ENCODE measurements around the gene CMC2.

The CMC2 gene

DNA sequence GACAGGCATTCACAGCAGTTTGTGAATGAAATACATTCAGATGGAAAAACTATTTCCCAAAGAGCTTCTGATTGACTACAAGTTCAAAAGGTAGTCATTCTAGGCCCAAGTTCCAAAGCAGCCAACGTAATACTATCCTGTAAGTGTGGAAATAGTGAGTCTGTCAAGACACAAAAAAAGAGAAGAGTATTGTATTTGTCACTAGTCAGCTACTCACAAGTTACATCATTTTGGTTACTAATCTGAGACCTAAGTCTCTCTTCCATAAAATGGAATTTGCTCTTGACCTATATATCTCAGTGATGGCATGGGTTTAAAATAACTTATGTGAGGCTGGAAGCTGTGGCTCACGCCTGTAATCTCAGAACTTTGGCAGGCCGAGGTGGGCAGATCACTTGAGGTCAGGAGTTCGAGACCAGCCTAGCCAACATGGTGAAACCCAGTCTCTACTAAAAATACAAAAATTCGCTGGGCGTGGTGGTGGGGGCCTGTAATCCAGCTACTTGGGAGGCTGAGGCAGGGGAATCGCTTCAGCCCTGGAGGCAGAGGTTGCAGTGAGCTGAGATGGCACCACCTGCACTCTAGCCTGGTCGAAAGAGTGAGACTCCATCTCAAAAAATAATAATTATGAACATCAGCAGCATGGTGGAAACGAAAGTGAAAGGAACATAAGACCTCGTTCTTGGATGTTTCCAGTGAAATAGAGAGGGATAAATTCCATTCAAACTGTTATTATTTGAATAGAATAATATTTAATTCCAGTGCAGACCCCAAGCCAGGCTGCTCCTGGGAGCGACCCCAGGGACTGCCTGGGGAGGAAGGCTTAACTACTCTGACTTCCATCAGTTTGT is 2.9 kb downstream of the CMC2 start:
- no peak for DNase-seq

DNA sequence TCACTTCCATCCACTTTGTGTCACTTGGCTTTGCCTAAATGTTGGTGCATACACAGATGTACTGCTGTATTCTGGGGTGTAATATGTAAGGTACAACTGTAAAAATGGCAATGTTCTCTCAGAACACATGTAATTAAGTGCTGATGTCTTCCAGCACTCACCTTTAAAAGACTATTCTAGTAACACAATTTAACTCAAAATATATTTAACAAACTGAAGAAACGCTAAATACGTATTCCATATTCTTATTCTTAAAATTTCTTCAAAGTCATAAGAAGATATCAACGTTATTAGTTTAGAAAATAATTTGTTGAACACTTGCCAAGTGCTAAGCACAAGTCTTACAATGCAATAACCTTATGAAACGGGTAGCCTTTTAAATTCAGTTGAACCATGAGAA is 3.6 kb downstream of the CMC2 start:
- no peak for DNase-seq

DNA sequence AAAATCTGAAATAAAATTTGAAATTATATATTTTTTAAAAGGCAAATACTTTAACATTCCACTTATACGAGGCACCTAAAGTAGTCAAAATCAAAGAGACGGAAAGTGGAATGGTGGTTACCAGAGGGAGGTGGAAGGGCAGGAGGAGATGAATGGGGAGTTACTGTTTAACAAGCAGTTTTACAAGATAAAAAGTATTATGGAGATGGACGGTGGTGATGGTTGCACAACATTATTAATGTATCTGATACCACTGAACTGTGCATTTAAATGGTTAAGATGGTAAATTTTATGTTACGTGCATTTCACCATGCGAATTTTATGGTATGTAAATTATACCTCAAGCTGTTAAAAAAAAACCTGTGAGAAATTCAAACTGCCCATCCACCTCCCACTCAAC is 5.4 kb downstream of the CMC2 start:
- DNase-seq = no peak

DNA sequence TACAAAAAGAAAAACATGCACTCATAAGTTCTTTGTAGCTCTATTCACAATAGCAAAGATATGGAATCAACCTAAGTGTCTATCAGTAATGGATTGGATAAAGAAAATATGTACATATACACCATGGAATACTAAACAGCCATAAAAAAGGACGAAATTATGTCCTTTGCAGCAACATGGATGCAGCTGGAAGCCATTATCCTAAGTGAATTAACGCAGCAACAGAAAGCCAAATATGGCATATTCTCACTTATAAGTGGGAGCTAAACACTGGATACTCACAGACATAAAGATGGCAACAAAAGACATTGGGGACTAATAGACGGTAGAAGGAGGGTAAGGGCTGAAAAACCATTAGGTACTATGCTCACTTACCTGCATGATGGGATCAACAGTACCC is 5.8 kb downstream of the CMC2 start:
- DNase-seq = no peak

DNA sequence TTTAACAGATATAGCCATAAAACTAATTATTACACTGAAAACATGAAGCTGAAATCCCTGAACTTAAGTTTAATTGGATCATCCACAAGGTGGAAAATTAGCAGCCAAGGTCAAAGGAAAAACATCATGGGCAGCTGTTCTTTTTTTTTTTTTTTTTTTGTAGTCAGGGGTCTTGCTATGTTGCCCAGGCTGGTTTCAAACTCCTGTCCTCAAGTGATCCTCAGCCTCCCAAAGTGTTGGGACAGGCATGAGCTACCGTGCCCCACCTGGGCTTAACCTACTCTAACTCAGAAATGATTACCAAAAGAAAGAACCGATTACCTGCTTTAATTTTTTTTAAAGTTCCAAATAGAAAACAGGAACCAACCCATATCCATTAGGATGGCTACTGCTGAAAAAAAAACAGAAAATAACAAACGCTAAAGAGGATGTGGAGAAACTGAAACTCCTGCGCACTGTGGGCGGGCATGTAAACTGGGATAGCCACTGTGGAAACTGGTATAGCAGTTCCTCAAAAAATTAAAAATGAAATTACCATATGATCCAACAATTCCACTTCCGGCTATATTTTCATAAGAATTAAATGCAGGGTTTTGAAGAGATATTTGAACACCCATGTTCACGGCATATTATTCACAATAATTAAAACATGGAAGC is 8.6 kb downstream of the CMC2 start:
- DNase-seq = no peak

DNA sequence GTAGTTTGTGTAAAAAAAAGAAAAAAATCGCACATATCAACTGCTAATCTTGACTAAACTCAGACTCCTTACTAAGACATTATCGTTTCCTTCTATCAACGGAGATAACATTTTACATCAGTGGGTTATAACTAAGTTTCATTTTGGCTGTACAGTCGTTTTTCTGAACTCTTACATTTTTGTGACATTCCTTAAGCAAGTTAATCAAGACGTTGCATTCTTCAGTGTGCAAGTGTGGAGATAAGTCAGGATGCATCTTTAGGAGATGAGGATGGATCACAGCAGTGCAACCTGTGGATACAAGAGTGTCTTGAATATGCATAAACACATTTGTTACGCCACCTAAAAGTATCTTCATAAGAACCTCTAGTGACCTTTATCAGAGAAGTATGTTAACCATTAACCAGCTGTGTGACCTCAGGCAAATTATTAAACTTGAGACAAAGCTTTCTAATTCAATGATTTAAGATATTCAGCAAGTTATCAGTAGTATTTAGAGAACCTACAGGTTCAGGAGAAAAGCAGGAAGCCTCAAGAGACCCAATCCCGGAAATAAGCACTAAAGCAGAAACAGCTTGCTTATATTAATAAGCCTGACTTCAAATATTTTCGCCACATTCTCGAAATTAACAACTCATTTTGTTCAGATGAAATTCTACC is 9.4 kb downstream of the CMC2 start:
- DNase-seq = no peak

DNA sequence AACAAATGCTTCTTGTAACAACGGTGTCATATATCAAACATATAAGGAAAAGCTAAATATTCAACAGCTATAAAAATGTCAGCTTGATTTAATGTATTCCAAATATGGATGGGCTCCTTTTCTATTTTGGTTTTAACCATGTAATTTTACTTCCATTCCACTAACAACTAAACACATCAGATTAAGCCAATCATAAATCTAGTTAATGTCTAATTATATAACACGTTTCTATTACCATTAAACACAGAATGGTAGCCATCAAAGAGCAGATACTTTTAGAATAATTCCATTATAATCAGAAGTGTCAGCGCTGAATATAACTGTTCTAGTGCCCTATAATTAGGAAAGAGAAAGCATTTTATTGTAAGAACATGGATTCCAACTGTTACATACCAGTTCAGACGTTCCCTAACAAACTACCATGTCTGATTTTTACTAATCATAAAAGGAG is 10.0 kb downstream of the CMC2 start:
- DNase-seq = no peak

DNA sequence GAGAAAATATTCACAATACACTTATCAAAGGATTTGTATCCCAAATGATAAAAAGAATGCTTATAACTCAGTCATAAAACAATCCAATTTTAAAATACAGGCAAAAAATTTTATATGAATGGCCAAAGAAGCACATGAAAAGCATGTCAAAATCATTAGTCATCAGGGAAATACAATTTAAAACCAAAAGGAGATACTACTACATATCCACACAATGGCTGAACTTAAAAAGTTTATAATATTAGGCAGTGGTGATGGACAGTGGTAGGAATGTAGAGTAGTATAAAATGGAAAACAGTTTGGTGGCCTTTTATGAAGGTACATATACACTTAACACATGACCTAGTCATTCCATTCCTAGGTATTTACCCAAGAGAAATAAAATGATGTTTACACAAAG is 12.2 kb downstream of the CMC2 start:
- no peak for DNase-seq

DNA sequence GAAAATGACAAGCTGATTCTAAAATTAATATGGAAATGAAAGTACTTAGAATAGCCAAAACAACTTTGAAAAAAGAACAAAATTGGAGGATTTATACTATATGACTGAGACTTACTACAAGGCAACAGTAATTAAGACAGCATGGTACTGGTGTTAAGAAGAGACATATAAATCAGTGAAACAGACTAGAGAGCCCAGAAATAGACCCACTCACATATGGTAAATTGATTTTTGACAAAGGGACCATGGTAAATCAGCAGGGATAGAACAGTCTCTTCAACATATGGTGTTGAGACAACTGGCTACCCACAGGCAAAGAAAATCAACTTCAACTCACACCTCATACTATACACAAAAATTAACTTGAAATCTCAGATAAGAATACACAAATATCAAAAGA is 12.9 kb downstream of the CMC2 start:
- no peak for DNase-seq

DNA sequence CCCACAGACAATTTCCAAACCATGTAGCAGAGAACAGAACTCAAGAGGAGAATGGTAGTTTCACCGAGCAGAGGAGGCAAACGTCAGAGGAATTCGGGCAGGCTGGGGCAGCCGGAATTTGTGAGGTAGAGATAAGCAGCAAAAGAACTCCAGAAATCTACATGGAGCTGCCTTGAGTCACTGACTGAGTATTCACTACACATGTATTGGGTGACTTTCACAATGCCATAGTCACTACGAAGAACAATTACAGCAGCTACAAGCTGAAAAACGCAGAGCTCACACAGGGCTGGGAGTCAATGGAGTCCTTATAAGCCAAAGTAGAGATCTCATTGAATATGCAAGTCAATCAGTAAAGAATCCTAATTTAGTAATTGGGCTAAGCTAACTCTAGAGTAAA is 13.4 kb downstream of the CMC2 start:
- DNase-seq = peak in 5 of 58 donors; percentile 13 to 49 (median 16)

DNA sequence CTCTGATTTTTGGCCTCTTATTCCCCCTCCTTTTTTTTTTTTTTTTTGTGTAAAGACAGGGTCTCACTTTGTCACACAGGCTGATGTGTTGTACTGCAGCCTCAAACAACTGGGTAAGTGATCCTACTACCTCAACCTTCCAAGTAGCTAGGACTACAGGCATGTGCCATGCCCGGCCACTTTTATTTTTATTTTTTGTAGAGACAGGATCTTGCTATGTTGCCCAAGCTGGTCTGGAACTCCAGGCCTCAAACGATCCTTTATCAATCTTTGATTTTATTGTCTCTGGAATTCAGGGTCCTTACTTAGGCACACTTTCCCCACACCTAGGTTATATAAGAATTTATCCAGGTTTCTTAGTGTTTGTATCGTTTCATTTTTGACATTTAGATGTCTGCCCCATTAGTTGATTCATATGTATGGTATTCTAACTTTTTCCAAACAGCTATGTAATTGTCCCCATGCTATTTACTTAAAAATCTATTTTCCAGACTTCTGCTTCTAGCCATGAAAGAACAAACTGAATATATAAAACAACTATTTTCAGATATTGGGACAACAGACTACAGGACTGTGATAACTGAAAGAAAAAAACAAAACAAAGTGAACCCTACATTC is 13.9 kb downstream of the CMC2 start:
- no peak for DNase-seq

DNA sequence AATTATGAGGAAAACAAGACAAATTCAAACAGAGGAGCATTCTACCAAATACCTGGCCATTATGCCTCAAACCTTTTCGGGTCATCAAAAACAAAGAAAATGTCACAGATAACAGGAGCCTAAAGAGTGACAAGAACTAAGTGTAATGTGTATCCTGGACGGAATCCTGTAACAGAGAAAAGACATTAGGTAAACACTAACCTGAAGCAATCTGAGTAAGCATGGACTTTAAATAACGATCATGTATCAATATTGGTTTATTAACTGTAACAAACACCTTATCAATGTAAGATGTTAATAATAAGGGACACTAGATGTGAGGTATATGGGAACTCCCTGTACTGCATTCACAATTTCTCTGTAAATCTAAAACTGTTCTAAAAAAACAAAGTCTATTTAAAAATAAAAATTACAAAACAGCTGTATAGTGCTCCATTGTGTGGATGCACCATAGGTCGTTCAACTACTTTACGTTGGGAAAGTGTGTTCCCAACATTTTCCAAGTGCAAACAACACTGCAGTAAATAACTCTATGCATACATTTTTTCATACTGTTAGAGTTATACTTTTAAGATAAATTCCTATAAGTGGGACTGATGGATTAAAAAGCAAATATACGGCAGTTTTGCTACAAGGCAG is 14.8 kb downstream of the CMC2 start:
- no peak for DNase-seq

DNA sequence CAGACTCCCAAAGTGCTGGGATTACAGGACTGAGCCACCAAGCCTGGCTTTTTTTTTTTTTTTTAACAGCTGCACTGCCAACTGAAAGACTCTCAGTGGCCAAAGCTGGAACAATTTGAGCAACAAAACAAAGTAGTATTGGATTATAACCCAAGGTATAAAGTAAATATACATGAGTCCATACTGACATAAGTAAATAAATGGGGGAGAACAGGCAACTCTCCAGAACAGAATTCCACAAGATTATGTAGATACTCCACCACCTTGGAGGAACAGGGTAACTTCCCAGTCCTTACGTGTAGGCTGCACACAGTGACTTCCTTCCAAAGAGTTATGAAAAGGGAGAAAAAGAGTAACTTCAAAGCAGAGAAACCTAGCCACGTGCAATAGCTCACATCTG is 15.7 kb downstream of the CMC2 start:
- DNase-seq = no peak

DNA sequence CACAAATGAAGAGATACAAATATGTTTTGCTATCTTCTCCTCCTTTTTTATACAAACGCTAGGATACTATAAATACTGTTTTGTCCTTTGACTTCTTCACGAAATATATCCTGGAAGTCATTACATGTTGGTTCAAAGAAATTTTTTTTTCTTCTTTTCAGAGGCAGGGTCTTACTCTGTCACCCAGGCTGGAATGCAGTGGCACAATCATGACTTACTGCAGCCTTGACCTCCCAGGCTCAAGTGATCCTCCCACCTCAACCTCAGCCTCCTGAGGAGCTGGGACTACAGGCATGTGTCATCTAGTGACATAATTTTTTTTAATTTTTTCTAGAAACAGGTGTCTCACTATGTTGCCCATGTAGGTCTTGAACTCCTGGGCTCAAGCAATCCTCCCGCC is 16.1 kb downstream of the CMC2 start:
- DNase-seq = no peak

DNA sequence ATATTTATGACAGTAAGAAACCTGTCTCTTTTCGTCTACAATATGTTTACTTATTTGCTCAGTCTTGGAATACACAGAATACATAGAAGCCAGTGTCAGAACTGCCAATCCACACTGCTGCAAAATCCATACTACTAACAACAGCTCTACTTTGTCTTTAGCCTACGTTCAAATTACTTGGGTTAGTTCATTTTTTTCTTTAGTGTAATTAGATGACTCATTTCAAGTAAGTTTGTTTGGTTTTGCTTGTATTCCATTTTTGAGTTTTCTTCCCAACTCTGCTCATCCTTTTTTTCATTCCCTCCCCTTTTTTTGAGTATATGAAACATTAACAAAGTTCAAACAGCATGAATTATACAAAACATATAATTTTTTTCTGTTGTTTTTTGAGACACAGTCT is 16.9 kb downstream of the CMC2 start:
- no peak for DNase-seq

DNA sequence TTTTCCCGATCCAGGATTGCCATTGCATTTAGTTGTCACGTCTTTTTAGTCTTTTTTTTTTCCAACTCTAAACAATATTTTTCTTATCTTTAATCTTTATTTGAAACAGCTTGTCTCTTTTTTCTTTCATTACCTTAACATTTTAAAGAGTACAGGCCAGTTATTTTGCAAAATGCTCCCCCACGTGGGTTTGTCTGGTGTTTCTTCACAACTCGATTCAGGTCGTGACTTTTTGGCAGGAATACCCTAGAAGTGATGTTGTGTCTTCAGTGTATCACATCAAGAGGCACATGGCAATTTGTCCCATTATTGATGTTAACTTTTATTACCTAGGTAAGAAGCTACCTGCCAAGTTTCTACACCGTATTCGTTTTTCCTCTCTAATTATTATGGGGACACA is 17.9 kb downstream of the CMC2 start:
- DNase-seq = no peak

DNA sequence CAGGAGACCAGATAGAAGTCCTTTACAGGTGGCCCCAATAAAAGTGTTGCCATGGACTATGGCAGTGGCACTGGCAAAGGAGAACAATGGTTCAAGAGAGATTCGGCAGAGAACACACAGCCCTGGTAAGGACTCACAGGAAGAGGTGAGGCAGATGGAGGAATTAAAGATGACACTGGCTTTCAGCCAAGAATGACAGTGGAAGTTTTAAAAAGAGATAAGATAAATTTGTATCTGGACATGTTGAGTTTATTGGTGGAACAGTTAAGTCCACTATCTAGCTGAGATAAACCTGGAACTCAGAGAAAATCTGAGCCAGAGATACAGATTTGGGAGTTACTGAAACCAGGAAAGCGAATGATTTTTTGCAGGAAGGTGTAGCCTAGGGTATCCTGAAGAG is 20.1 kb downstream of the CMC2 start:
- DNase-seq = no peak

DNA sequence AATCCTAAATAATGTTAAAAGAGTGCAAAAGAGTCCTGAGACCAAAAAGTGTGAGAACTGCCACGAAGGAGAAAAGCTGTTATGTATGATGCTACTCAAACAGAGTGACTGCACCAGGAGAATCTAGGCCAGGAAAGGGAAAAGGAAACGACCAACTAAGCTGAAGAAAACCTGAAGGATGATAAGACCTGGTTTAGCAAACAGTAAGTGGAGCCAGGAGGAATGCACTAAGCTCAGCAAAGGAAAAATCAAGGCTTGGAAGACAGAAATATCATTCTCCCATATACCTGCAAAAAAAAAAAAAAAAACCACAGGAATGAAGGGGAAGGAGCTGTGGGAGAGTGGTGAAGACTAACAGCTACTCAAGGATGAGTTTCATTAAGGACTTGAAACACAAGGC is 21.1 kb downstream of the CMC2 start:
- no peak for DNase-seq

DNA sequence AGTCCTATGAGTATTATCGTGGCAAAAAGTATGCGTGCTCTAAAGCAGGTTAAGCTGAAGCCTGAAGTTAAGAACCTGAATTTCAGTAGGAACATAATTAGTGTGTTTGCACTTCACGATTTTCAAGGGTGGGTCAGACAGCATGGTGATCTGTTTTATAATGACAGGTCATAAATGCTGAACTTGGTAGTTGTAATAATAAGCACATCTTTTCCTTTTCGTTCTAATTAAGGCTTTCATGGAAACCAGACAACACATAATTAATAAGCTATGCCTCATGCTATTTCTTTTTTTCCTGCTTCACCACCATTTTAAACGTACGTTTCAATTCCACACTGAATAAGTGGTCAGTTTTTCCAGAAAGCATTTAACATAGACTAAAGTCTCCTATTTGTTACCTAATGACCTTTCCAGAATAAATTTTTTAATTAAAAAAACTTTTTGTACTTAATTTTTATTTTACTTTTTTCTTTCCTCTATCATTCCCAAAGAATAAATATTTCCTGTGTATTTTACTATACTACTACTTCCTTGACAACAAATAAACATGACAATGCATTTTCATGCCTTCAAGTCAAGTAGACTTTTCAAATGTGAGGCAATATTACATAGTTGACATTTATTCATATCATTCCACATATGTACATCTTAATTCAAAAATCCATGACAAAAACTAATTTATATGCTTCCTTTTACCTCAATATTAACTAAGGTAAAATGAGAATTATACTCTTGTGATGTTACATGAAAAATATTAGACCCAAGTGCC is 22.4 kb downstream of the CMC2 start:
- DNase-seq = no peak

DNA sequence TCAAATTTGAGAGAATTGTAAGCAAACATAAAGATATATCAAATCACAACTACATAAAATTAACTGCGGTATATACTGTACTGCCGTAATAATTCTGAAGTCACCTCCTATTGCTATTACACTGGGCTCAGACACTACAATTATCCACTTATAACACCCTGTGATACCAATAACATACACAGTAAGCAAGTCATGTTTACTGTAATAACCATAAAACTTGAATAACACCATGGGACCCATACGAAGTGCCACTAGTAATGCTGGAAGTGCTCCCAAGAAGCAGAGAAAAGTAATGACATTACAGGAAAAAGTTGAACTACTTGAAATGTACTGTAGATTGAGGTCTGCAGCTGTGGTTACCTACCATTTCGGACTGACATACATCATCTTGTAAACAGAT is 24.0 kb downstream of the CMC2 start:
- DNase-seq = no peak

DNA sequence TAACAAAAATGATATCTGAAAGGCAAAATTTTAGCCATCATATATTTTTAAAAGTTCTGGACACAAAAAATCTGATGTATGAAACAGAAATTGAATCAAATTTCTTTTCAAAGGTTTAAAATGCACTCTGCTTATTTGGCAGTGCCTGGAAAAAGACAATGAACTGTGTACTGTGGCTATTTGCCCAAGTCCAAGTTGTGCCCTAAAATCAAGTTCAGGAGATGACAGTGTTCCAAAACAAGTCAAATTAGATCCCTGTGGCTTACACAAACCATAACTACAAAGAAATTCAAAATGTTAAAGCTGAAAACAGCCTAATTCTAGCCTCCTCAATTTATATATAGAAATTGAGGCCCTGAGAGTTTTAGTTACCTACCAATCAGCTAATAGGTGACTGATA is 25.6 kb downstream of the CMC2 start:
- no peak for DNase-seq
